DMS153 (cell line): ENCODE results near the gene IGFL4.

ENCODE experiments used
- DNase-seq: peaks from one replicate; lab custom pipeline; 2025; lab: John Stamatoyannopoulos, UW

Gene IGFL4

DNA sequence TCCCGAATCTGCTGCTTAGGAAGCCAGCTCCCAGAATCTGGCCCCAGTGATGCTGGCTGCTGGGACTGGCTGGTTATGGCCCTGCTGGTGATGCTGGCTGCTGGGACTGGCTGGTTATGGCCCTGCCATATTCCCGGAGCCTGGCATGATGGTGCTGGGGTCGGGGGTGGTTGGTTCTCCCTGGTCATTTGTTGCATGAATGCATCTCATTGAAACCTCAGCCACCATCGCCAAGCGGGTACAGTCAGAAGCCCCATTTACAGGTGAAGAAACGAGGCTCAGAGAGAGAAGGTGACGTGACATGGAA is 20.0 kb downstream of the IGFL4 start:
- DNase-seq, result no peak

DNA sequence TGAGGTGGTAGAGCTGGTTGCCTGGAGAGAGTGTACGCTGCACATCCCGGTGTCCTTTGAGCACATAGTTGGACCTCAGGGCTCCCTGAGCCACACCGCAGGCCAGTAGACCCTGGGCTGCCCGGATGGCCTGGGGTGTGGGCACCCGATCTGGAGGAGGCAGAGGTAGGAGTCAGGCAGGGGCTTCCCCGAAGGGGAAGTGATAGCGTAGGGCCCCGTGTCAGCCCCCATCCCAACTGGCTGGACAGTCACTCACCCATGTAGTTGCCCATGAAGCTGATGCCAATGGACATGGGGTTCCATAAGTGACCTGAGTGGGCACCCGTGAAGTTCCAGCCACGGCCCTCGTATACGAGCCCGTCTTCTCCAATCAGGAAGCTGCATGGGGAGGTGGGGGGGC is 21.5 kb downstream of the IGFL4 start:
- no peak for DNase-seq

DNA sequence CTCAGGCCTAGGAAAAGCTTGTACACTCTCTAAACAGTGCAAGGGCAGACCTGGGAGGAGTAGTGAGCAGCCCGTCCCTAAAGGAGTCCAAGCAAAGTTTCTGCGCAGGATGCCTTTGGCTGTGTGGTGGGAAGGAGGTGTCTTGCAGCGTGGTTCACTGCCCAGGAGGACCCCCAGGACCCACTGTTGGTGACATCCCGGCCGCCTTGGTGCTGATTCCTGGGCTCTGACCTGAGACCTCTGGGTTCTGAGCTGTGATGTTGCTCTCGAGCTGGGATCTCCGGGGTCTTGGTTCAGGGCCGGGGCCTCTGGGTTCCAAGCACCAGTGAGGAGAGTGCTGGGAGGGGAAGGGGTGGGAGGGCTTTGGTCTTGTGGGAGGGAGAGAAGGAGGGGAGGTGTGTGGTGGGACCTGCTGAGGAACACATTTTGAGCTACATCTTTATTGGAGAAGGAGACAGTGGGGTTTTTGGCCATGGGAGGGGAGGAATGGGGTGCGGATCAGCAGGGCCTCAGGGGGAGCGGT is 22.0 kb downstream of the IGFL4 start:
- no peak for DNase-seq

DNA sequence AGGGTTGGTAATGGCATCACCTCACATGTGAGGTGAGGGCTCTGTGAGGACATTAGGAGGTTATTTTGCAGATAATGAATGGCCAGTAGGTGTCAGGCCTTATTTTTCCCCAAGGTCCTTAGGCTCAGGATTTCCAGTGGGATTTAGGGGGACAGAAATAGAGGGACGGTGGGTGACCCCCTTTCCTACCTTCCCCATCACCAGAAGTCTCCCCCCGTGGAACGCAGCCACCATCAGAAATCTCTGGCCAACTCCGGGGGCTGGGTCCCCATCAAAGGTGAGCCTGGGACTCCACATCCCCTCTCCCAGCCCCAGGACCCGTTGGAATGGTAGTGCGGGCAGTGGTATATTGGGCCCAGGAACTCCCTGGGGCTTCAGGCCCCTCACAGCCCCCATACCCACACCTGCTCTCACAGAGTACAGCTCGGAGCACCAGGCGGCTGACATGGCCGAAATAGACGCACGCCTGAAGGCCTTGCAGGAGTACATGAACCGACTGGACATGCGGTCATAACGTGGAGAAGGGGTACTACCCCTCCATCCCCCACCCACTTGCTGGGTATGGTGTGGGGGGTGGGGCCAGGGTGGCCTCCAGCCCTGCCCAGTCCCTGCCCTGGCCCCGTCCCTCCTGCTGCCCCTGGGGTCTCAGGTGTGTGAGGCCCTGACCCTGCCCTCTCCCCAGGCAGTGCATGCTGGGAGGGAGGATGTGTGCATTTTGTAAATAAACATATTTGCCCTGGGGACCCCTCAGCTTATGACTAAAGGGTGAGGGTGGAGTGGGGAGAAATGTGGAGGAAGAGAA is 22.7 kb downstream of the IGFL4 start:
- no peak for DNase-seq

DNA sequence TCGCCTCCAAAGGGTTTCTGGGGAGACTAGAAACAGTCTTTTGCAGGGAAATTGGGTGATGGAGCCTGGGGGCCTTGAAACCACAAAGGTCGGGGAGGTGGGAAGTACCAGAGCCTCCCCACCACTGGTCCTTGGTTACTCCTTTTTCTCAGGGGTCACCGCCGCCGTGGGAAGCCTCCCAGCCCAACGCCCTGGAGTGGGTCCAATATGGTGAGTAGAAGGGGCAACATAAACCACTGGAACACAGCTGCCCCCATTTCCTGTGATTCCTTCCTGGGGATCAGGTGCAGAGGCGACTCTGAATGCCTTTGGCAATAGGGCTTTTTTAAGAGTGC is 23.7 kb downstream of the IGFL4 start:
- no peak for DNase-seq

DNA sequence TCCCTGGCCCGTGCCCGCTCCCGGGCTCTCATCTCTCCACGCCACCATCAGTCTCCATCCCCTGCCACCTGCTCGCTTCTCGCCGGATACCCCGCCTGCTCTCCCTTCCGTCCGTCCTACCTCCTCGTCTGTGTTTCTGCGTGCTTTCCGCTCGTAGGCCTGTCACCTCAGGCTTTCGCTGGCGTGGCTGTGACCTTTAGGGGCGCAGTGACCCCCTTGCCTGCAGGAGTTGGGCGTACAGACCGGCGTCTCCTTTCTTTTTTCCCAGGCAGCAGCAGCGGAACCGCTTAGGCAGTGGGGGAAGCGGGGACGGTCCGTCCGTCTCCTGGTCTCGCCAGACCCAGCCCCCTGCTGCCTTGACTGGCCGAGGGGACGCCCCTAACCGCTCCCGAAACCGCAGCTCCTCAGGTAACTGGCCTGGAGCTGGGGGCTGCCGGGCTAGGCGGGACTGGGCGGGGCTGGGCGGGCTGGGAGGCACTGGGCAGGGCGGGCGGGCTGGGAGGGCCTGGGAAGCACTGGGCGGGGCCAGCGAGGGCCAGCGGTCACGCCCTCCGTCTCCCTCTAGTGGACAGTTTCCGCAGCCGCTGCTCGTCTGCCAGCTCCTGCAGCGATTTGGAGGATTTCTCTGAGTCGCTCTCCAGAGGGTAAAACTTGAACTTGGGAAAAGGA is 24.2 kb downstream of the IGFL4 start:
- DNase-seq, result peak; percentile 43

DNA sequence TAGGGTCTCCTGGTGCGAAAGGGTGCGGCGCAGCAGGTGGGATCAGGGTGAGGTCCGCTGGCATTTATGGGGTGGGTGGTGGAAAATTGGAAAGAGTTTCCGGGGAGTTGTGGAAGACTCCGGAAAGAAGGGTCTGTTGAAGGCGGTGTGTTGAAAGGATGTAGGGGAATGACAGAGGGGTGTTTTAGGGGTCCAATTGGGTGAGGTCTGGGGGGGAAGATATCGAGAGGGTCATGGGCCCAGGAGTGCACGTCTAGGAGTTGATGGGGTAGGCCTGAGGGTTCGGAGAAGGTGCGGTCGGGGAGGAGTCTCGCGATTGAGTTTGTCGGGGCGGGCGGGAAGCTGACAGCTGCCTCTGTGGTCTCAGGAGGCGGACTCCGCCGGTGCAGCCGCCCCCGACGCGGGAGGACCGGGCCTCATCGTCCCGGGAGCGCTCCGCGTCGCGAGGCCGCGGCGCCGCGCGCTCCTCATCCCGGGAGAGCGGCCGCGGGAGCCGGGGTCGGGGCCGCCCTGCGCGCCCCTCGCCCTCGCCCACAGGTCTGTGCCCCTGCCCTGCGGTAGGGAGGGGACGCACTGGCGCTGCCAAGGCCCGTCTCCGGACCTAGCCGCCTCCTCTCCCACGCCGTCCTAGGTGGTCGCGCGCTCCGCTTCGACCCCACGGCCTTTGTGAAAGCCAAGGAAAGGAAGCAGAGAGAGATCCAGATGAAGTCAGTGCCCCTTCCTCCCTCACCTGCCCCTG is 24.9 kb downstream of the IGFL4 start:
- no peak for DNase-seq

DNA sequence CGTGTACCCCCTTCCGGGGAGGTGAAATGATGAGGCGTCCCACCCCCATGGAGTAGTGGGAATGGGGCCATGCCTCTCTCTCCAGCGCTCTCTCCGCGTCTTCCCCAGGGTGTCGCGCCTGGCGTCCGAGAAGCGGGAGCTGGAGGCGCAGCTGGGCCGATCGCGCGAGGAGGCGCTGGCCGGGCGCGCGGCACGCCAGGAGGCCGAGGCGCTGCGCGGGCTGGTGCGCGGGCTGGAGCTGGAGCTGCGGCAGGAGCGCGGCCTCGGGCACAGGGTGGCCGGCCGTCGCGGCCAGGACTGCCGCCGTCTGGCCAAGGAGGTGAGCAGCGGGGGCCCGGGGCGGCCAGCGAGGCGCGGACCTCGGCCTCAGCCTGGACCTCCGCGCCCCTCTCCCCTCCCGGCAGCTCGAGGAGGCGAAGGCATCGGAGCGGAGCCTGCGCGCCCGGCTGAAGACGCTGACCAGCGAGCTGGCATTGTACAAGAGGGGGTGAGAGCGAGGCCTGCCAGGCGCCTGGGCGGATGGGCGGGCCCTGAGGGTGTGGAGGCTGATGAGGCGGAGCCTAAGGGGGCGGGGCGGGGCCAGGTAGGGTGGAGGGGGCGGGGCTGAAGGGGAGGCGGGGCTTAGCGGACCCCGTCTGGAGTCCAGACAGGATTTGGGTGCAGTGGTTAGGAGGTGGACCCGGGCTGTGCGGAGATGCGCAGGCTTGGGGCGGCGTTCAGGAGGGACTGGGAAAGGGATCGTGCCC is 25.7 kb downstream of the IGFL4 start:
- peak; percentile 59 for DNase-seq

DNA sequence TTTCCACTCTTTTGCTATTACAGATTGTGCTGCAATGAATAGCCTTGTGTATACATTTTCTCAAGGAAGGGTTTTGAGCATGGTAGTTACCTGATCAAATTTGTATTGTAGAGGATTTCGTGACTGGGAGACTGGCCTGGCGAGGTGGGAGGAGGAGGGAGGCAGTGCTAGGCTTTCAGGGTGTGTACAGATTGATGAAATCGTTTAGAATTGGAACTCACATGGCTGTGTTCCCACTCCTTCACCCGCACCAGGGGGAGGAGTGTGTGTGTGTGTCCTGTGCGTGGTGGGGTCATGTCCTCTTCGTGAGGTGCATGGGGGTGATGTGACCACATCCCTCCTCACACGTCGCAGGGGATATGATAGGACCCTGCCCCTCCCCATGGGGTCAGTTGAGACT is 26.3 kb downstream of the IGFL4 start:
- no peak for DNase-seq

DNA sequence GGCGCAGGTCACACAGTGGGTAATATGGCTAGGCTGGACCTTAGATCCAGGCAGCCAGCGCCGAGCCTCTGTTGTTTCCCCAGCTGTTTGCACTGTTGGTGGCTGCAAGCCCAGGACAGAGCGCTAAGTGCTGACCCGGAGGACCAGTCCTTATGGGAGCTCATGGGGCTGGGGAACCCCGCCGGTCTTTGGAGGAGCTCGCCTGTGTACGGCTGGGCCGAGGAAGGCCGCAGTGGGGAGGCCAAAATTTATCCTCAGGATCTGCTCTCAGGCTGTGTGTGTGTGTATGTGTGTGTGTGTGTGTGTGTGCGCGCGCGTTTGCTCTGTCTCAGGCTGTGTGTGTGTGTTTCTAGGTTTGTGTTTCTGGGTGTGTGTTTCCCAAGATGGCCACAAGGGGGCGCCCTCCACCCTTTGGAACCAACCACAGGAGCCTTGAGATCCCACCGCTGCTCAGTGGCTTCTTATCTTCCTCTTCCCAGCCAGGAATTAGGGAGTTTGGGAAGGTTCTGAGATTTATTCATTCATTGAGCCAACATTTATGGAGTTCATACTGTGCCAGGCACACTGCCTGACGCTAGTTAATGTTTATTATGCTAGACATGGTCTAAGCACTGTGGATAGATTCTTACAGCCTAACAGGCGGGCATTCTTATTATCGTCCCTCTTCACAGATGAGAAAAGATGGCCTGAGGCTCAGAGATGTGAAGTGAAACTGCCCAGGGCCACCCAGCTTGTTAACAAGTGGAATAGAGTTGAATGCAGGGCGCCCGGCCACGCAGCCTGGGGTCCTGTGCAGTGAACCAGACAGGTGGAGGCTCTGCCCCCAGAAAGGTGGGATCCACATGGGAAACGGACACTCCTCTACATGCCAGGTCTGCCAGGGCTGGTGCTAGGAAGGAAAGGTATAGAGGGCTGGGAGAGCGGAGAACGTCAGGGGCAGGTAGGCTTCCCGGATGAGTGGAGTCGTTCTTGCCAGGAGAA is 31.0 kb downstream of the IGFL4 start:
- DNase-seq, result no peak

DNA sequence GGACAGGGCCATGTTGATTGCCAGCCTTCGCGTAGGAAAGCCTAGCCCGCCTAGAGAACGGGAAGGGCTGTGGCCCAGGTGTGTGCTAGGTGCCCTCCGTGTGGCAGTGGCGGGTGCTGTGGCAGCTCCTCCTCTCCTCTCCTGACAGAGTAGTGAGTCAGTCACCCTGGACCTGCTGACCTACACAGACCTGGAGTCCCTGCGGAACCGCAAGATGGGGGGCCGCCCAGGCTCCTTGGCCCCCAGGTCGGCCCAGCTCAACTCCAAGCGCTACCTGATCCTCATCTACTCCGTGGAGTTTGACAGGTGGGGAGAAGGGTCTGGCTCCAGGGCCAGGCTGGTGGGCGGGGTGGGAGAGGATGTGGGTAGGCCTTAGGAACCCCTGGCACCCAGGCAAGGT is 34.4 kb downstream of the IGFL4 start:
- DNase-seq, result no peak

DNA sequence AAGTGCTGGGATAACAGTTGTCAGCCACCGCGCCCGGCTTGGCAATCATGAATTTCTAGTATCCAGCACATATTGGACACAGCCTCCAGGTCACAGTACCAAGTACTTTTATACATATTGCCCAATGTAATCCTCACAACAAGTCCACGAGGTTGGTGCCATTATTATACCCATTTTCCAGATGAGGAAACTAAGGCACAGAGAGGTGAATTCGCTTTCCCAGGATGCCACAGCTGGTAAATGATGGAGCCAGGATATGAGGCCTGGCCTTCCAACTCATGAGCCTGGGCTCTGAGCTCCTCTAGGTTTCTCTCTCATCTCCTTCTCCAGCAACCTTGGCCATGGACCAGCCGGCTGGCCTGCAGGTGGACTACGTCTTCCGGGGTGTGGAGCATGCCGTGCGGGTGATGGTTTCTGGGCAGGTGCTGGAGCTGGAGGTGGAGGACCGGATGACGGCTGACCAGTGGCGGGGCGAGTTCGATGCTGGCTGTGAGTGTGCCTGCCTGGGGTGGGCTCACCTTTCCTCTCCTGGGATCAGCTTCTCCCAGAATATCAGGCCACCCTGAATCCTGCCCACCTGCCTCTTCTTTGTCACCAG is 38.0 kb downstream of the IGFL4 start:
- DNase-seq, result no peak

DNA sequence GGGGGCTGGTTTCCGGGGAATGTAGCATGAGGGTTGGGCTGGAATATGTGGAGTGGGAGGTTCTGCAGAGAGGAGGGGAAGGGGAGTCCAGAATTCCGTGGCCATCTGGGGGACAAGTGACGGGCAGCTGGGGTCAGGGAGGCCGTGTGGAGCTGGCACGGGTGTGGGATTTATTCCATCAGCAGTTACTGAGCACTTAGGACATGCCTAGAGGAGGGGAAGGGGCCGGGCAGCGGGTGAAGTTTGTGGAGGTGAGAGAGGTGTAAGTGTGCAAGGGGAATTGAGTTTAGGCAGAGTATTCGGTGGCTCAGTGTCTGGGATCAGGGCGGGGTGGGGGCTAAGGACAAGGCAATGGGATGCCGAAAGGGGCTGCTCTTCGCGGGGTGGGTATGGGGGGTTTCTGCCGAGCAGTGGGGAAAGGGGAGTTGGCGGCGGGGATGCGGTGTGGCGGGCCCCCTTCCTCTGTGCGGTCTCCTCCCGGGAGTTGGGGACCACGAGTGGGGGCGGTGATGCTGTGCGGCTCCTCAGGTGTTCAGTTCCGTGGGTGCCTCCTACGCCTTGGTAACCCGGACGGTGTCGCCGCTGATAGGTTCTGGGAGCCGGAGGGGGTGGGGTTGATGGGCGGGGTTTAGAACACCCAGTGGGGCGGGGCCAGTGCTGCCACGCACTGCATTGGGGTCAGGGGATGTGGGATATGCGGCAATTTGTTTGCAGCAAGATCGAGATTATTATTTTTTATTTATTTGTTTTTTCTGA is 40.1 kb downstream of the IGFL4 start:
- peak; percentile 44 for DNase-seq

DNA sequence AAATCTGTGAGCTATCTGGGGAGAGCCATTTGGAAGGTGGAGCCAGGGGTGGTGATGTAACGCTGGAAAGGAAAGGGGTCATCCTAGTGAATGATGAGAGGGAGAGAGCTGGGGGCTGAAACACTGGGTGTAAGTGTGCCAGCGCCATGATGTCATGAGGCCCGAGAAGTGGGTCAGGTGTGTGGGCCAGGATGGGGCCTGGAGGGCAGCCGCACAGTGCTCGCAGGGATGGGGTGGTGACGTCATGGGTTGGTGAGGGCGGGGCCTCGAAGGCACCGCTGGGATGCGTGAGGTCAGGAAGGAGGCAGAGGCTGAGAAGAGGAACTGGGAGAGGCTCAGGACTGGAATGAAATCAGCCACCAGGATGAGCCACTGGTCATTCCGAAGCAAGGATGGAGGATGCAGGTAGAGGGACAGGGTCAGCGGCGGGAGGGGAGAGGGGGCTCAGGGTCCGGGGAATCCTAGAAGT is 41.1 kb downstream of the IGFL4 start:
- DNase-seq, result peak; percentile 64

DNA sequence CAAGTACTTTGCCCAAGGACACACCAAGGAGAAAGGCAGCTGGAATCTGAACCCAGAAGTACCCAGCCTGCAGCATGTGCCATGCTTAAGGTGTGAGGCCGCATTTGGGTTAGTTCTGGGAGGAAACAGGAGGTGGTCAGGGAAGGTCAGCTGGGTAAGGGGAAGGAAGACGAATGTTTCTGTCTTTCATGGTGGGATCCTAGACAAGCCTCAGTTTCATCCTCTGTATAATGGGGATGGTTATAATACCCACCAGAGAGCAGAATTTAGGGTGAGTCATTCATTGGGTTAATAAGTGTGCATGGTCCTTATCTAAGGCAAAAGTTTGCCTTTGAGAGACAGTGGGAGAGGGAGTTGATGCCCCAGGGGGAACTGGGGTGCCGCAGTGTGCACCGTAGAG is 42.0 kb downstream of the IGFL4 start:
- no peak for DNase-seq

DNA sequence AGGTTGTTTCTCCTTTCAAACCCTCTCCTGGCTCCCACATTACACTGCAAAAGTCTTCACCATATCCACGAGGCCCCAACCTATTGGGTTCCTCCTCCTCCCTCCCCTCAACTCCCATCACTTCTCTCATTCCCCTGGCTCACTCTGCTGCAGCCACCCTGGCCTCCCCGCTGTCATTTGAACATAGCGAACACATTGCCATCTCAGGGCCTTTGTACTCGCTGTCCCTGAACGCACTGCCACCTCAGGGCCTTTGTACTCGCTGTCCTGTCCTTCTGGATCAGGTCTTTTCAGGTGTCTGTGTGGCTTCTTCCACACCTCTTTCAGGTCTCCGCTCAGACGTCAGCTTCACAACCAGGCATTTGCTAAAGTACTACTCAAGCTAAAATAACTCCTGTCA is 43.9 kb downstream of the IGFL4 start:
- DNase-seq, result no peak

DNA sequence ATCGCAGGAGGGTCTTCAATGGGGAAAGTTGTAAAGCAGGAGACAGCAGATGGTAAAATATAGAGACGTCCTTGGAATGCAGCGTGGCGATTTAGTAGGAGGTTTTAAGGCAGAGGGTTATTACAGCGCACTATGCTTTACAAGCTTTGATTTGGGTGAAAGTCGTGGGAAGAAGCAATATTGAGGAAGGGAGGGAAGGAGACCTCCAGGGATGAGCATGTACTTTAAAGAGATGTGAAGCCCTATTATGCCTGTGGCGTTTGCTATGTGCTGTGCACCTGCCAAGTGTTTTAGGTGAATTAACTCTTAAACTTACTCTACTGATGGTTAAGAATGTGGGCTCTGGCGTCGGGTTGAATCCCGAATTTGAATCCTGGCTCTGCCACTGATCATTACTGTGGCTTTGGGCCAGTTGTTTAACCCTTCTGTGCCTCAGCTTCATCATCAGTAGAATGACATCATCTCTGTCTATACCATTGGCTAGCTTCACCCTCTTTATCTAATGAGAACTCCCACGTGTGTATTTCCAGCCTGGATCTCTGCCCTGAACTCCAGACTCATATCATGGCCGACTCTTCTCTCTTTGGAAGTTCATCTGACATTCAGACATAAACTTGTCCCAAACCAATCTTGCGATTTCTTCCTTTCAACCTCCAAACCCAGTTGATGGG is 45.0 kb downstream of the IGFL4 start:
- no peak for DNase-seq

DNA sequence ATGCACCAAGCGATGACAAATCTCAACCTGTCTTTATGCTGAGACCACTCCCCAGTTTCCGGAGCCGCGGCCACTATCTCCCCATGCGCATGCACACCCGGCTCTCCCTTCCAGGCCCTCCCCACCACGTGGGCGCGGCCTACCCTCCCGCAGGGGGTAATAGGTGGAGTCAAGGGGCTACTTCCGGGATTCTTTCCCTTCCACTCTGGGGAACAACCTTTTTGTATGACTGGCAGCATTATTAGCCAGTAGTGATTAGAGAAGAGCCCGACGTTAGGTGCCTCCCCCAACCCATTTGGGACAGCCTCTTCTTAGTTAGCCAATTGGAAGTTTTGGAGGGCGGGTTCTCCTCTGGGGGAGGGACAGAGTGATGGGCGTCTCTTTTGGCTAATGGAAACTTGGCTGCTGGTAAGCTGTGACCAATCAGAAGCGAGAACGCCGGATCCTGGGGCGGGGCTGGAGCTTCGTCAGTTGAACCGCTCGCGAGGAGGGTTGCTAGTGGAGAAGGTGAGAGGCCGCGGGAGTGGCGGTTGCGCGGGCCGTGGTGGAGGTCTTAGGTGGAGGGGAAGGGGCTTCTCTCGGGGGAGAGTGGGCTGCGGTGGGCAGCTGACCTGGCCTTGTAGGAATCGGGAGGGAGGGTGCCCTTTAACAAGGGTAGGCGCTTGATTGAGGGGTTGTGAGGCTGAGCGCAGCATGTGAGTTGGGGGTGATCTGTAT is 45.6 kb downstream of the IGFL4 start, which contains the start of gene CCDC61:
Gene CCDC61 (plus strand): TSS at position 470 of the 717 bp plus-strand sequence. CDS start 7,552 bp downstream, outside the sequence.
- DNase-seq, result peak; percentile 99
